HEK293 (cell line): ENCODE data around the gene RAB10.

Experiments used
- ATF2 ChIP-seq: fragments of 450-650 bp; formaldehyde crosslinking; IDR thresholded peaks from 2 replicates; pipeline ENCODE4 v1.5.1; 2016; ENCODE audit warnings: missing biosample characterization, missing genetic modification characterization, low read depth
- GLI2 ChIP-seq: fragments of 450-650 bp; formaldehyde crosslinking; IDR thresholded peaks from 2 replicates; pipeline ENCODE4; 2017; ENCODE audit warnings: missing biosample characterization, missing genetic modification characterization, low read depth, borderline replicate concordance
- GLIS1 ChIP-seq: fragments of 450-650 bp; formaldehyde crosslinking; IDR thresholded peaks from 2 replicates; pipeline ENCODE4 v1.5.1; 2016; ENCODE audit warnings: missing biosample characterization, missing genetic modification characterization
- KLF10 ChIP-seq: fragments of 450-650 bp; IDR thresholded peaks from 2 replicates; pipeline ENCODE4 v1.5.1; 2018; ENCODE audit warnings: missing biosample characterization, mild to moderate bottlenecking, missing genetic modification characterization
- KLF9 ChIP-seq: fragments of 450-650 bp; formaldehyde crosslinking; IDR thresholded peaks from 2 replicates; pipeline ENCODE4 v1.5.1; 2016; ENCODE audit warnings: missing biosample characterization, missing genetic modification characterization, low read depth
- MYNN ChIP-seq: fragments of 450-650 bp; formaldehyde crosslinking; IDR thresholded peaks from 2 replicates; pipeline ENCODE4 v1.5.1; 2016; ENCODE audit warnings: missing biosample characterization, missing genetic modification characterization, borderline replicate concordance
- ZBTB49 ChIP-seq: fragments of 450-650 bp; formaldehyde crosslinking; IDR thresholded peaks from 2 replicates; pipeline ENCODE4 v1.5.1; 2016; ENCODE audit warnings: missing biosample characterization, missing genetic modification characterization, low read depth
- ZFP3 ChIP-seq: fragments of 450-650 bp; formaldehyde crosslinking; IDR thresholded peaks from 2 replicates; pipeline ENCODE4 v1.5.1; 2016; ENCODE audit warnings: low read depth, missing biosample characterization, missing genetic modification characterization
- ZFP37 ChIP-seq: fragments of 450-650 bp; formaldehyde crosslinking; IDR thresholded peaks from 2 replicates; pipeline ENCODE4 v1.5.1; 2016; ENCODE audit warnings: missing biosample characterization, missing genetic modification characterization
- ZNF174 ChIP-seq: fragments of 450-650 bp; formaldehyde crosslinking; IDR thresholded peaks from 2 replicates; pipeline ENCODE4 v1.5.0; 2017; ENCODE audit warnings: missing biosample characterization, mild to moderate bottlenecking, missing genetic modification characterization
- ZNF514 ChIP-seq: fragments of 450-650 bp; formaldehyde crosslinking; IDR thresholded peaks from 2 replicates; pipeline ENCODE4 v1.5.1; 2016; ENCODE audit warnings: missing biosample characterization, missing genetic modification characterization
- ZNF549 ChIP-seq: fragments of 450-650 bp; IDR thresholded peaks from 2 replicates; pipeline ENCODE4 v1.5.1; 2018; ENCODE audit warnings: missing biosample characterization, missing genetic modification characterization, mild to moderate bottlenecking, inconsistent platforms, moderate library complexity
- TF ChIP-seq, protein P1 (sequence below): fragments of 450-650 bp; formaldehyde crosslinking; IDR thresholded peaks from 2 replicates; pipeline ENCODE4 v1.5.1; 2016; ENCODE audit warnings: missing biosample characterization, missing genetic modification characterization

DNA sequence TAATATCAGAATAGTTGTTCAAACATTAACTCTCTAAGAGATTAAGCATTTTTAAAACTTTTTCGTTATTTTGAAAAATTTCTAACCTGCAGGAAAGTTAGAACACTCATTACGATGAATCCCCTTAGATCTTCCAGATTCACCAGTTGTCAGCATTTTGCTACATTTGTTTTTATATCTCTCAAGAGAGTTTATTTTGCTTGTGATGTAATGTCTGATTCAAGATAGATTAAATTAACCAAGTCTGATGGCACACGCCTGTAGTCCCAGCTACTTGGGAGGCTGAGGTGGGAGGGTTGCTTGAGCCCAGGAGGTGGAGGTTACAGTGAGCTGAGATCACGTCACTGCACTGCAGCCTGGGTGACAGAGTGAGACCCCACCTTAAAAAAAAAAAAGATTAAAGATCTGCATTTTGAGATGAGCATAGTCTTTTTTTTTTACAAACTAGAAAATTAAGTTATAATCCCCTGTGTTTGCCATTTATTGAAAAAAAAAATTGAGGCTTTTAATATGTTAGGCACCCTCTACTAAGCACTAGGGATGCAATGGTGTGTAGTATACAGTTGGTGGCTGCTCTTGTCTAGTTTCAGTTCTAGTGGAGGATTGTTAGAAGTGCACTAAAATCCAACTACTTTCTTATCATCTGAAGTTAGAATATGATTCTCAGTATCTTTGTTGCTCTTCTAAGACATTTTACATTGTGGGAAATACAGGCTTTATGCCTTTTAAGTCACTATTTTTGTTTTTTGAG lies 20.9 kb downstream of the RAB10 start:
- TF ChIP-seq, protein P1, sequence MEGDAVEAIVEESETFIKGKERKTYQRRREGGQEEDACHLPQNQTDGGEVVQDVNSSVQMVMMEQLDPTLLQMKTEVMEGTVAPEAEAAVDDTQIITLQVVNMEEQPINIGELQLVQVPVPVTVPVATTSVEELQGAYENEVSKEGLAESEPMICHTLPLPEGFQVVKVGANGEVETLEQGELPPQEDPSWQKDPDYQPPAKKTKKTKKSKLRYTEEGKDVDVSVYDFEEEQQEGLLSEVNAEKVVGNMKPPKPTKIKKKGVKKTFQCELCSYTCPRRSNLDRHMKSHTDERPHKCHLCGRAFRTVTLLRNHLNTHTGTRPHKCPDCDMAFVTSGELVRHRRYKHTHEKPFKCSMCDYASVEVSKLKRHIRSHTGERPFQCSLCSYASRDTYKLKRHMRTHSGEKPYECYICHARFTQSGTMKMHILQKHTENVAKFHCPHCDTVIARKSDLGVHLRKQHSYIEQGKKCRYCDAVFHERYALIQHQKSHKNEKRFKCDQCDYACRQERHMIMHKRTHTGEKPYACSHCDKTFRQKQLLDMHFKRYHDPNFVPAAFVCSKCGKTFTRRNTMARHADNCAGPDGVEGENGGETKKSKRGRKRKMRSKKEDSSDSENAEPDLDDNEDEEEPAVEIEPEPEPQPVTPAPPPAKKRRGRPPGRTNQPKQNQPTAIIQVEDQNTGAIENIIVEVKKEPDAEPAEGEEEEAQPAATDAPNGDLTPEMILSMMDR (tag by site-specific recombination), result no peak
- no peak for TF ChIP-seq GLI2 (tag by site-specific recombination)
- TF ChIP-seq ZFP37 (tag by site-specific recombination), result no peak
- no peak for TF ChIP-seq ZFP3 (tag by site-specific recombination)
- TF ChIP-seq KLF9 (tag by site-specific recombination), result no peak
- TF ChIP-seq MYNN (tag by site-specific recombination), result no peak
- TF ChIP-seq ATF2, result no peak
- no peak for TF ChIP-seq ZNF174 (tag by site-specific recombination)
- peak; percentile 75 for TF ChIP-seq GLIS1 (tag by site-specific recombination)
- no peak for TF ChIP-seq KLF10 (tag by site-specific recombination)
- no peak for TF ChIP-seq ZNF549 (tag by site-specific recombination)
- TF ChIP-seq ZNF514 (tag by site-specific recombination), result no peak
- no peak for TF ChIP-seq ZBTB49 (tag by site-specific recombination)
